Measurements from ENCODE around the gene OFD1. TPM values are rescaled to one million over a fixed set of nuclear protein-coding genes. Genes with fewer than 3 reads are reported as not detected.

OFD1 gene
- polyA plus RNA-seq, 2 of the 4 experiments (the other 2 are of a cell fraction) = 14.8 to 24.9 TPM

DNA sequence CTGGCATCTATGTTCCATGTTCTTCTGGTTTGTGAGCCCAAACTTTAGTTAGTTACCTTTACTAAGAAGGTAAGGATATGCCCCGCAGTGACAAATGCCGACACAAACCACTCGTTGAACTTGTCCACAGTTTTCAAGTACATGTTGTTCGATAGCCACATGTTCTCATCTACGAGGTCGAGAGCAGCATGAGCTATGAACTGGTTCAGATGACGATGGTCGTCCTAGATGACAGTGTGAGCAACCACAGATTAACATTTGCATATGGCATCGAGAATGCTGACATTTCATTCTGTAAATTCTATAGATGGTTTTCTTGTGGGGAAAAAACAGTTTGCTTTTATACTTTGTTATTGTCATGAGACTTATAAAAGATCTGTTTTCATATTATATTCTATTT lies 18.1 kb upstream of the OFD1 start:
- POLR2A ChIA-PET = no interaction called here

DNA sequence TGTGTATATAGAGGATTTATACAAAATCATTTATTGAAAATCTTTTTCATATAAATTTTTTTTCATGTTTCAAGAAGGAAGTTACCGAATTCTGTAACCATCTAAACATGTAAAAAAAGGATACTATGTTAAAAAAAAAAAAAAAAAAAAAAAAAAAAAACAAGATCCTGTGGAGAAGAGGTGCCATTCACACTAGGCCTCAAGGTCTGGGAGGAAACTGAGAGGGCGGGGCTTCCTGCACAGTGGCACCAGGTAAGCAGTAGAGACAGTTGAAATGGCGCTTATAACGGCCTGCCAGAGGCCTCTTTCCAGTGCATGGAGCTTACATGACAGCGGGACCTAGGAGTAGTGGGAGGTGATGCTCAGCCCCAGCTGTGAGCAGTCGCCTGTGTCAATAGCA lies 17.6 kb upstream of the OFD1 start:
- ATAC-seq (no peak), FAIRE-seq (no peak)
- peaks cover 3% of the 10 kb centered on the region; the same call in 1 of the 3 replicates for H3K4me1 ChIP-seq

More for the DNA sequence above, 18.1 kb upstream of the OFD1 start:
- H3K4me2 ChIP-seq = no peak overlapping the region
- WGBS (ENCODE audit: missing lambda C conversion rate) = 96% methylated on average over 9 of the region's 9 CpGs
- DNase-seq (ENCODE audit: low read depth in 1 of 2, low spot score in 1 of 2) (no peak), ATAC-seq (no peak), FAIRE-seq (peak; percentile 77)
- TF ChIP-seq TFCP2L1 (CRISPR knock-in tag; IDR thresholded peaks at IDR 0.05) (no peak), HEYL (CRISPR knock-in tag; IDR thresholded peaks at IDR 0.05) (no peak), POLR2AphosphoS2 (conservative IDR thresholded peaks at IDR 0.05; ENCODE audit: low read length) (no peak), RFX5 (IDR thresholded peaks at IDR 0.05) (no peak), FOSL2 (IDR thresholded peaks at IDR 0.05) (no peak), FOSL2 (CRISPR knock-in tag; IDR thresholded peaks at IDR 0.05) (no peak), ESRRA (IDR thresholded peaks at IDR 0.05; ENCODE audit: borderline replicate concordance, low read length) (no peak), ZSCAN20 (CRISPR knock-in tag; IDR thresholded peaks at IDR 0.05) (no peak), CBX8 (IDR thresholded peaks at IDR 0.05) (no peak), POLR2A (IDR thresholded peaks at IDR 0.05; ENCODE audit: low read length) (no peak), BHLHE40 (IDR thresholded peaks at IDR 0.05; ENCODE audit: low read depth, low read length) (no peak)
- TF ChIP-seq, protein P1, sequence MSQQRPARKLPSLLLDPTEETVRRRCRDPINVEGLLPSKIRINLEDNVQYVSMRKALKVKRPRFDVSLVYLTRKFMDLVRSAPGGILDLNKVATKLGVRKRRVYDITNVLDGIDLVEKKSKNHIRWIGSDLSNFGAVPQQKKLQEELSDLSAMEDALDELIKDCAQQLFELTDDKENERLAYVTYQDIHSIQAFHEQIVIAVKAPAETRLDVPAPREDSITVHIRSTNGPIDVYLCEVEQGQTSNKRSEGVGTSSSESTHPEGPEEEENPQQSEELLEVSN (IDR thresholded peaks at IDR 0.05; ENCODE audit: borderline replicate concordance, low read depth) = no peak
- TF ChIP-seq, protein P2, sequence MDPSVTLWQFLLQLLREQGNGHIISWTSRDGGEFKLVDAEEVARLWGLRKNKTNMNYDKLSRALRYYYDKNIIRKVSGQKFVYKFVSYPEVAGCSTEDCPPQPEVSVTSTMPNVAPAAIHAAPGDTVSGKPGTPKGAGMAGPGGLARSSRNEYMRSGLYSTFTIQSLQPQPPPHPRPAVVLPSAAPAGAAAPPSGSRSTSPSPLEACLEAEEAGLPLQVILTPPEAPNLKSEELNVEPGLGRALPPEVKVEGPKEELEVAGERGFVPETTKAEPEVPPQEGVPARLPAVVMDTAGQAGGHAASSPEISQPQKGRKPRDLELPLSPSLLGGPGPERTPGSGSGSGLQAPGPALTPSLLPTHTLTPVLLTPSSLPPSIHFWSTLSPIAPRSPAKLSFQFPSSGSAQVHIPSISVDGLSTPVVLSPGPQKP (IDR thresholded peaks at IDR 0.05; ENCODE audit: low read depth, low read length) = no peak
- TF ChIP-seq, protein P3, sequence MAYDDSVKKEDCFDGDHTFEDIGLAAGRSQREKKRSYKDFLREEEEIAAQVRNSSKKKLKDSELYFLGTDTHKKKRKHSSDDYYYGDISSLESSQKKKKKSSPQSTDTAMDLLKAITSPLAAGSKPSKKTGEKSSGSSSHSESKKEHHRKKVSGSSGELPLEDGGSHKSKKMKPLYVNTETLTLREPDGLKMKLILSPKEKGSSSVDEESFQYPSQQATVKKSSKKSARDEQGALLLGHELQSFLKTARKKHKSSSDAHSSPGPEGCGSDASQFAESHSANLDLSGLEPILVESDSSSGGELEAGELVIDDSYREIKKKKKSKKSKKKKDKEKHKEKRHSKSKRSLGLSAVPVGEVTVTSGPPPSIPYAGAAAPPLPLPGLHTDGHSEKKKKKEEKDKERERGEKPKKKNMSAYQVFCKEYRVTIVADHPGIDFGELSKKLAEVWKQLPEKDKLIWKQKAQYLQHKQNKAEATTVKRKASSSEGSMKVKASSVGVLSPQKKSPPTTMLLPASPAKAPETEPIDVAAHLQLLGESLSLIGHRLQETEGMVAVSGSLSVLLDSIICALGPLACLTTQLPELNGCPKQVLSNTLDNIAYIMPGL (CRISPR knock-in tag; IDR thresholded peaks at IDR 0.05; ENCODE audit: borderline replicate concordance) = no peak
- no peak overlapping the region for H3K27ac ChIP-seq
- no peaks in the 10 kb centered on the region for H3K4me1 ChIP-seq
- H3K9me3 ChIP-seq = no peaks in the 10 kb centered on the region
- CTCF ChIA-PET = interaction anchor here (0.8 kb wide), 2 partner anchors 12 to 19 kb away, joined by 3 read pairs; no protein-coding TSS in a partner anchor
- H3K4me3 ChIP-seq = no peak overlapping the region

More for the DNA sequence above, 17.6 kb upstream of the OFD1 start:
- DNase-seq (ENCODE audit: low read depth in 1 of 2, low spot score in 1 of 2) = no peak
- no peaks in the 10 kb centered on the region for H3K9me3 ChIP-seq
- H3K4me2 ChIP-seq = no peak overlapping the region
- CTCF ChIA-PET = interaction anchor here (0.8 kb wide), 1 partner anchor 19 kb away, joined by 3 read pairs; no protein-coding TSS in a partner anchor
- WGBS (ENCODE audit: missing lambda C conversion rate) = 88% methylated on average over 6 of the region's 6 CpGs
- POLR2A ChIA-PET = no interaction called here
- TF ChIP-seq FOSB (CRISPR knock-in tag; IDR thresholded peaks at IDR 0.05) = no peak
- TF ChIP-seq EP300 (IDR thresholded peaks at IDR 0.05) = no peak
- TF ChIP-seq HDAC2 (IDR thresholded peaks at IDR 0.05) = no peak
- no peak for TF ChIP-seq CBX8 (IDR thresholded peaks at IDR 0.05)
- no peak for TF ChIP-seq NR3C1 (IDR thresholded peaks at IDR 0.05)
- TF ChIP-seq, protein P4, sequence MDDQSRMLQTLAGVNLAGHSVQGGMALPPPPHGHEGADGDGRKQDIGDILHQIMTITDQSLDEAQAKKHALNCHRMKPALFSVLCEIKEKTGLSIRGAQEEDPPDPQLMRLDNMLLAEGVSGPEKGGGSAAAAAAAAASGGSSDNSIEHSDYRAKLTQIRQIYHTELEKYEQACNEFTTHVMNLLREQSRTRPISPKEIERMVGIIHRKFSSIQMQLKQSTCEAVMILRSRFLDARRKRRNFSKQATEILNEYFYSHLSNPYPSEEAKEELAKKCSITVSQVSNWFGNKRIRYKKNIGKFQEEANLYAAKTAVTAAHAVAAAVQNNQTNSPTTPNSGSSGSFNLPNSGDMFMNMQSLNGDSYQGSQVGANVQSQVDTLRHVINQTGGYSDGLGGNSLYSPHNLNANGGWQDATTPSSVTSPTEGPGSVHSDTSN (IDR thresholded peaks at IDR 0.05) = no peak
- TF ChIP-seq, protein P5, sequence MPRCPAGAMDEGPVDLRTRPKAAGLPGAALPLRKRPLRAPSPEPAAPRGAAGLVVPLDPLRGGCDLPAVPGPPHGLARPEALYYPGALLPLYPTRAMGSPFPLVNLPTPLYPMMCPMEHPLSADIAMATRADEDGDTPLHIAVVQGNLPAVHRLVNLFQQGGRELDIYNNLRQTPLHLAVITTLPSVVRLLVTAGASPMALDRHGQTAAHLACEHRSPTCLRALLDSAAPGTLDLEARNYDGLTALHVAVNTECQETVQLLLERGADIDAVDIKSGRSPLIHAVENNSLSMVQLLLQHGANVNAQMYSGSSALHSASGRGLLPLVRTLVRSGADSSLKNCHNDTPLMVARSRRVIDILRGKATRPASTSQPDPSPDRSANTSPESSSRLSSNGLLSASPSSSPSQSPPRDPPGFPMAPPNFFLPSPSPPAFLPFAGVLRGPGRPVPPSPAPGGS (IDR thresholded peaks at IDR 0.05) = no peak
- TF ChIP-seq, protein P6, sequence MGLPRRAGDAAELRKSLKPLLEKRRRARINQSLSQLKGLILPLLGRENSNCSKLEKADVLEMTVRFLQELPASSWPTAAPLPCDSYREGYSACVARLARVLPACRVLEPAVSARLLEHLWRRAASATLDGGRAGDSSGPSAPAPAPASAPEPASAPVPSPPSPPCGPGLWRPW (IDR thresholded peaks at IDR 0.05) = no peak
- TF ChIP-seq KDM5A (IDR thresholded peaks at IDR 0.05) = no peak
- no peak for TF ChIP-seq CHD2 (IDR thresholded peaks at IDR 0.05; ENCODE audit: low read length, partially characterized antibody)
- no peak for TF ChIP-seq CHD4 (IDR thresholded peaks at IDR 0.05; ENCODE audit: borderline replicate concordance)
- no peak for TF ChIP-seq TP53 (CRISPR knock-in tag; IDR thresholded peaks at IDR 0.05)
- TF ChIP-seq ZFP36 (IDR thresholded peaks at IDR 0.05; ENCODE audit: borderline replicate concordance, partially characterized antibody) = no peak
- TF ChIP-seq GATA3 (IDR thresholded peaks at IDR 0.05; ENCODE audit: borderline replicate concordance) = no peak
- no peak for TF ChIP-seq MYC (IDR thresholded peaks at IDR 0.05; ENCODE audit: borderline replicate concordance, low read length)
- no peak for TF ChIP-seq RARB (CRISPR knock-in tag; IDR thresholded peaks at IDR 0.05)
- TF ChIP-seq, protein P7, sequence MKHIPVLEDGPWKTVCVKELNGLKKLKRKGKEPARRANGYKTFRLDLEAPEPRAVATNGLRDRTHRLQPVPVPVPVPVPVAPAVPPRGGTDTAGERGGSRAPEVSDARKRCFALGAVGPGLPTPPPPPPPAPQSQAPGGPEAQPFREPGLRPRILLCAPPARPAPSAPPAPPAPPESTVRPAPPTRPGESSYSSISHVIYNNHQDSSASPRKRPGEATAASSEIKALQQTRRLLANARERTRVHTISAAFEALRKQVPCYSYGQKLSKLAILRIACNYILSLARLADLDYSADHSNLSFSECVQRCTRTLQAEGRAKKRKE (CRISPR knock-in tag; IDR thresholded peaks at IDR 0.05; ENCODE audit: low read depth) = no peak
- no peak for TF ChIP-seq ZNF302 (CRISPR knock-in tag; IDR thresholded peaks at IDR 0.05)
- no peak overlapping the region for H3K27ac ChIP-seq
- H3K4me3 ChIP-seq = no peak overlapping the region

Data from A549 (cell line).